HAP-1 (cell line): ENCODE data around the gene ZC2HC1C.
"Not testable (repeated sequence)": the region's sequence is repeated elsewhere in the genome, so short reads cannot be mapped to it uniquely, and the experiment has no call there.

Source experiments
- DNase-seq, 2 experiments: peaks; one replicate each; pipeline ENCODE4 v3.0.0-alpha.2; 2016 to 2020; ENCODE audit warnings: low spot score in 2 of 2
- H3K27me3 ChIP-seq: fragments of 250-450 bp; sonication (Bioruptor Pico); 2 replicates; pipeline ENCODE4 v1.5.1; 2020; ENCODE audit warnings: low read depth, mild to moderate bottlenecking, moderate library complexity
- H3K36me3 ChIP-seq: fragments of 250-450 bp; sonication (Bioruptor Pico); replicated peaks from 2 replicates; pipeline ENCODE4 v1.5.1; 2020; ENCODE audit warnings: mild to moderate bottlenecking
- H3K4me1 ChIP-seq: fragments of 250-450 bp; sonication (Bioruptor Pico); 2 replicates; pipeline ENCODE4 v1.5.1; 2020; ENCODE audit warnings: mild to moderate bottlenecking
- H3K4me3 ChIP-seq: fragments of 250-450 bp; sonication (Bioruptor Pico); 2 replicates; pipeline ENCODE4 v1.5.1; 2020; ENCODE audit warnings: mild to moderate bottlenecking, moderate library complexity
- H3K9me3 ChIP-seq: fragments of 250-450 bp; sonication (Bioruptor Pico); 2 replicates; pipeline ENCODE4 v1.5.1; 2020; ENCODE audit warnings: mild to moderate bottlenecking, moderate library complexity
- in situ Hi-C: fragments of 300-500 bp; cut with MboI; formaldehyde crosslinking; loops from 3 replicates; pipeline ENCODE4 v1.14.3; 2020; ENCODE audit warnings: low sequenced_read_pairs, inconsistent platforms, mixed read lengths

The ZC2HC1C gene

GRCh38 chr14:75121552-75121951, 52.1 kb downstream of the ZC2HC1C start:
- DNase-seq: no peak
- H3K36me3 ChIP-seq: peaks cover 46% of the 10 kb centered on the region
- H3K27me3 ChIP-seq: no peaks in the 10 kb centered on the region
- peaks cover 7% of the 10 kb centered on the region for H3K4me1 ChIP-seq
- no peaks in the 10 kb centered on the region for H3K9me3 ChIP-seq
- in situ Hi-C loops: loop anchor here (10.0 kb wide), 1 partner anchor 363 kb away; no protein-coding TSS in a partner anchor
- H3K4me3 ChIP-seq: no peak overlapping the region

DNA sequence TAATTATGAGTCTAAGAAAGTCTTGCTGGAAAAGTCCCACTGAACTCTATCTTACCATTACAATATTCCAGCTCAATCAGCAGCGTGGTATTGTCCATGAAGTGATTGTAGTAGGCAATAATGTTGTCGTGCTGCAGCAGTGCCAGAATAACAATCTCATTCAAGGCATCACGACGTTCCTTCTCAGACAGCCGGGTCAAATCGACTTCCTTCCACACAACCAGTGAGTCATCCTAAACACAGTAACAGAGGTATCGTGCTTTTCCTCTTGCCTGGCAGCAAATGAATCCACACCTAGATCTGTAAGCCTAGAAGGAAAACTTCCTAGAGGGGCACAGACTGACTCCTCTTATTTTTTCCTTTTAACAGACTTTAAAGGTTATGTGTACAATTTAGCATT, 54.5 kb downstream of the ZC2HC1C start:
- Histone ChIP-seq H3K36me3 (peaks cover 32% of the 10 kb centered on the region), H3K27me3 (no peaks in the 10 kb centered on the region), H3K4me3 (no peak overlapping the region), H3K4me1 (peaks cover 18% of the 10 kb centered on the region), H3K9me3 (no peaks in the 10 kb centered on the region)
- in situ Hi-C loops: loop anchor here (10.0 kb wide), 1 partner anchor 361 kb away; no protein-coding TSS in a partner anchor
- no peak for DNase-seq

GRCh38 chr14:75125617-75126016, 56.2 kb downstream of the ZC2HC1C start:
- Histone ChIP-seq H3K4me3 (peak overlapping the region; percentile 90), H3K27me3 (no peaks in the 10 kb centered on the region), H3K9me3 (no peaks in the 10 kb centered on the region), H3K36me3 (peaks cover 27% of the 10 kb centered on the region), H3K4me1 (peaks cover 18% of the 10 kb centered on the region)
- no peak for DNase-seq
- in situ Hi-C loops: loop anchor here (10.0 to 25.0 kb wide), 2 partner anchors 359 to 537 kb away; partner anchors contain the start of genes ERG28 and TTLL5

- Histone ChIP-seq H3K9me3 (no peaks in the 10 kb centered on the region), H3K4me3 (peak overlapping the region; percentile 90), H3K36me3 (peaks cover 23% of the 10 kb centered on the region), H3K4me1 (peaks cover 20% of the 10 kb centered on the region), H3K27me3 (no peaks in the 10 kb centered on the region)
- DNase-seq: no peak
- in situ Hi-C loops: loop anchor here (10.0 to 25.0 kb wide), 2 partner anchors 359 to 536 kb away; partner anchors contain the start of genes ERG28 and TTLL5
Measured at GRCh38 chr14:75126121-75126544, 56.7 kb downstream of the ZC2HC1C start.

DNA sequence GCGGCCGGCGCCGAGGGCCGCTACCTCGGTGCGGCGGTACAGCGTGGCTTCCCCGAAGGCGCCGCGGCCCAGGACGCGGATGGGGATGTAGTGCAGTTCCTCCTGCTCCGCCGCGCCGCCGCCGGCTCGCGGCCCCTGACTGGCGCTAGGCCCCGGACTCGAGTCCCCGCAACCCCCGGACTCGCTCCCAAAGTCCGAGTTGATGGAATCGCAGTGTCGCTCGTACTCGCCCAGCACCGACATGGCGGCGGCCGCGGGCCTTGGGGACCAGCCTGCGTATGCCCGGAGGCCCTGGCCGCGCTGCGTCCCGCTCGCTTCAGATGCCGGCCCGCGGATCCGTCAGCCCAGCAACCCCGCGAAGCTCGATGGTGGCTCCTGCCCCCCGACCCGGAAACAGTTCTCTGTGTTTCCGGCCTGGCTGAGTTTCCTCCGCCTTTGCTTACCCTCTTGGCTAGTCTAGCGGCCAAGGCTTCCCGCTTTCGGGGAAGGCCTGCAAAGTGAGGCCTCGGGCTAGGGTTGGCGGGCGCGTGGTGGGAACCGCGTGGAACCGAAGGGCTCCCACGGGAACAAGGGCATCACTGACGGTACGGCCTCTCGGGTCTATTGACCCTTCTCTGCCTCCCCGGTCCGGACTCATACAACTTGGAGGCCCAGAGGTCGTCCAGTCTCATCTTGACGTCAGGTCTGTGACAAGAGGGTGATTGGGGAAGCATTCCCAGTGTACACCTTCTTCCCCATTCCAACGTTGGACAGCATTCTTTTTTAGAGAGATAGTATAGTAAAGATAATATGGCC, 57.4 kb downstream of the ZC2HC1C start, which contains the start of gene NEK9:
Gene NEK9 (minus strand): TSS at position 370 of the 795 bp plus-strand sequence. CDS start 127 bp downstream, at position 243.
- peak; percentile 84 to 93 for DNase-seq
- in situ Hi-C loops: loop anchor here (10.0 to 25.0 kb wide), 2 partner anchors 358 to 535 kb away; partner anchors contain the start of genes ERG28 and TTLL5
- Histone ChIP-seq H3K4me1 (peaks cover 22% of the 10 kb centered on the region), H3K36me3 (peaks cover 23% of the 10 kb centered on the region; the same call in 1 of the 2 replicates), H3K4me3 (peak within 1 kb of the TSS; percentile 90), H3K27me3 (no peaks in the 10 kb centered on the region), H3K9me3 (no peaks in the 10 kb centered on the region)

GRCh38 chr14:75127474-75127820, 58.0 kb downstream of the ZC2HC1C start:
- in situ Hi-C loops: loop anchor here (10.0 to 25.0 kb wide), 2 partner anchors 357 to 535 kb away; partner anchors contain the start of genes ERG28 and TTLL5
- Histone ChIP-seq H3K36me3 (peaks cover 18% of the 10 kb centered on the region; the same call in 1 of the 2 replicates), H3K4me3 (peak overlapping the region; percentile 90), H3K4me1 (peaks cover 22% of the 10 kb centered on the region)
- H3K27me3 ChIP-seq, H3K9me3 ChIP-seq: not testable (repeated sequence)
- peak in 1 of 2 experiments; percentile 11 for DNase-seq

DNA sequence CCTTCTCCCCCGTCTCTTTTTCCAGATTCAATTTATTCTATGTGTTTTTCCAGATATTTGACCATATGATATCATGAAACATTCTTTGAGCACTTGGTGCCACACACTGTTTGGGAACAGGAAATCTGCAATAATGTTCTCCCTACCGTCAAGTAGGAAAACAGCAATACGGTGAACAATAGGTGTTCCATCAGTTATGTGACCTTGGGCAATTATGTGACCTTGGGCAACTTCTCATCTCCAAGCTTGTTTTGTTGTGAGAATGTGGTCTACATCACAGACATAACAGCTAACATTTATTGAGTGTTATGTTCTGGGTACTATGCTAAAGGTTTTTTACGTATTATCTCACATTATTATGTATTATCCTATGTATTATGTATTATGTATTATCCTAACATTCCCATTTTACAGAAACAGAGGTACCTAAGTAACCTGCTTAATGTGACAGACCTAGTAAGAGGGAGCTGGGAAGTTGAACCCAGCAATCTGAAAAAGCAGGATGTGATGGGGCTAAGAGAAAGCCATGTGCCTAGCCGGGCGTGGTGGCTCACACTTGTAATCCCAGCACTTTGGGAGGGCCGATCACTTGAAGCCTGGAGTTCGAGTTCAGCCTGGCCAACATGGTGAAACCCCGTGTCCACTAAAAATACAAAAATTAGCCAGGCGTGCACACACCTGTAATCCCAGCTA, 58.6 kb downstream of the ZC2HC1C start:
- no peak for DNase-seq
- in situ Hi-C loops: loop anchor here (10.0 to 25.0 kb wide), 2 partner anchors 357 to 534 kb away; partner anchors contain the start of genes ERG28 and TTLL5
- H3K4me3 ChIP-seq: peak overlapping the region; percentile 90
- peaks cover 22% of the 10 kb centered on the region for H3K4me1 ChIP-seq
- H3K36me3 ChIP-seq: peaks cover 23% of the 10 kb centered on the region; the same call in 1 of the 2 replicates
- no peaks in the 10 kb centered on the region for H3K9me3 ChIP-seq
- H3K27me3 ChIP-seq: no peaks in the 10 kb centered on the region

DNA sequence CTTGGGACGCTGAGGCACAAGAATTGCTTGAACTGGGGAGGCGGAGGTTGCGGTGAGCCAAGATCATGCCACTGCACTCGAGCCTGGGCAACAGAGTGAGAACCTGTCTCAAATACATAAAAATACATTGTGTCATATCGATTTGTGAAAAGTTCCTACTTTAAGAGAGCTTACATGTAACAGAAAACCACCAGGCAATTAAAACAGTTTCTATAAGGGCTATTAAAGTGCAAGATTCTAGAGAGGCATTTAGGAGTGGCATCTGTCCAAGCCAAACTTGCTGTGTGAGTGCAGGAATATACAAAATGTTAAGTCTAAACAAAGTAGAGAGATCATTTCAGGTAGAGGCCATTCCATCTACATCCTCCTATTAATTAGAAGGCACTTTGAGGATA, 59.2 kb downstream of the ZC2HC1C start:
- H3K36me3 ChIP-seq: peaks cover 28% of the 10 kb centered on the region
- H3K4me1 ChIP-seq: peaks cover 22% of the 10 kb centered on the region
- in situ Hi-C loops: loop anchor here (10.0 to 25.0 kb wide), 2 partner anchors 356 to 534 kb away; partner anchors contain the start of genes ERG28 and TTLL5
- H3K9me3 ChIP-seq: no peaks in the 10 kb centered on the region
- H3K27me3 ChIP-seq: no peaks in the 10 kb centered on the region
- no peak for DNase-seq
- no peak overlapping the region for H3K4me3 ChIP-seq
